Hindlimb muscle (tissue), 1 donor: ENCODE results near the gene HINFP. TPM values are rescaled to one million over a fixed set of nuclear protein-coding genes. Genes with fewer than 3 reads are reported as not detected.

Experiments
- polyA plus RNA-seq: library from polyadenylated mRNA; unstranded; fragments of 120-200 nt; gene quantifications from one replicate; pipeline ENCODE4 v1.2.1, GENCODE V29; 2013; ENCODE audit not compliant: insufficient read length

Gene HINFP
- polyA plus RNA-seq, 1 donor = 21.8 TPM

Other genes with a start within 250 kb of the HINFP start
- gene CXCR5, start 237.7 kb upstream of the HINFP start, polyA plus RNA-seq = not detected
- 110 TPM for gene BCL9L, start 195.7 kb upstream of the HINFP start, polyA plus RNA-seq
- gene UPK2, start 165.3 kb upstream of the HINFP start, polyA plus RNA-seq = 1.2 TPM
- not detected for gene FOXR1, start 149.8 kb upstream of the HINFP start, polyA plus RNA-seq
- 21.5 TPM for gene CENATAC, start 123.4 kb upstream of the HINFP start, polyA plus RNA-seq
- gene RPS25, start 103.2 kb upstream of the HINFP start, polyA plus RNA-seq = 1,495 TPM
- gene TRAPPC4, start 102.8 kb upstream of the HINFP start, polyA plus RNA-seq = 36.3 TPM
- gene SLC37A4, start 90.7 kb upstream of the HINFP start, polyA plus RNA-seq = 10.2 TPM
- gene HYOU1, start 64.4 kb upstream of the HINFP start, polyA plus RNA-seq = 37.2 TPM
- gene VPS11, start 53.8 kb upstream of the HINFP start, polyA plus RNA-seq = 29.4 TPM
- gene HMBS, start 36.7 kb upstream of the HINFP start, polyA plus RNA-seq = 19.7 TPM
- gene DPAGT1, start 19.7 kb upstream of the HINFP start, polyA plus RNA-seq = 28.9 TPM
- 8.0 TPM for gene C2CD2L, start 14.2 kb upstream of the HINFP start, polyA plus RNA-seq
- gene ABCG4, start 27.5 kb downstream of the HINFP start, polyA plus RNA-seq = 0.34 TPM
- gene NLRX1, start 47.1 kb downstream of the HINFP start, polyA plus RNA-seq = 14.6 TPM
- gene NHERF4, start 63.9 kb downstream of the HINFP start, polyA plus RNA-seq = not detected
- gene CBL, start 84.8 kb downstream of the HINFP start, polyA plus RNA-seq = 13.4 TPM
- gene MCAM, start 195.6 kb downstream of the HINFP start, polyA plus RNA-seq = 220 TPM
- 16.2 TPM for gene RNF26, start 212.9 kb downstream of the HINFP start, polyA plus RNA-seq
- 27.6 TPM for gene C1QTNF5, start 219.3 kb downstream of the HINFP start, polyA plus RNA-seq
- not detected for gene MFRP, start 225.1 kb downstream of the HINFP start, polyA plus RNA-seq